Epithelial cell of prostate (primary cell): ENCODE data around the gene PDIA3.
"Not testable (repeated sequence)": the region's sequence is repeated elsewhere in the genome, so short reads cannot be mapped to it uniquely, and the experiment has no call there.

Source experiments
- DNase-seq: peaks from one replicate; pipeline ENCODE4 v3.0.0-alpha.2; 2011; ENCODE audit warnings: low read depth, low spot score
- H3K27ac ChIP-seq: fragments of 450-650 bp; 2 replicates; pipeline ENCODE4 v1.5.1; 2017; ENCODE audit warnings: mild to moderate bottlenecking

The PDIA3 gene

DNA sequence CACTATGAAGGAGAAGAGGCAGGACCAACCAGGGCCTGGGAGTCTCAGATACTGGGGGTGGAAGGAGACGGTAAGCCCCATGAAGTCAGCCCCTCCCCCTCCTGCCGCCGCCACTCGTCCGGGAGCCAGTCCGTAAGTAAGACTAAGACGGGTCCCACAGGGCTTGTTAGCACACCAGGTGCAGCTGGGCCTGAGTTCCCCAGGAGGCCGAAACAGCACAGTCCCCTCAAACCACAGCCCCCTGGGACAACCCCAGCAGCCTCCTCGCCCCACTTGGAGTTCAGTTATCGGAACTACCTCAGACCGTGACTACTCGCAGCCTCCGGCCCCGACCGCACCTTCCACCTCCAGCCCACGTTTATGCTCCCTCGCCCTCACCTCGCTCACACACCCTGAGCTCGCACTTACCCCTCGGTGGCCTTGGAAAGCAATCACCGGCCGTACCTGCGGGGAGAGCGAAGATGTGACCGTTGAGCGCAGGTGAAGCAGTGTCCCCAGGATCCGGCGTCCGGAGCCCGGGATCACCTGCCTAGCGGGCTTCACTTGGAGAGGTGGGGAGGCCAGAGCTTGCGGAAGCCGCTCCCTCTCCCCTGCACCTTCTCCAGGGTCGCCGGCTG is 30.0 kb downstream of the PDIA3 start:
- DNase-seq: no peak
- peak overlapping the region; percentile 56 for H3K27ac ChIP-seq

DNA sequence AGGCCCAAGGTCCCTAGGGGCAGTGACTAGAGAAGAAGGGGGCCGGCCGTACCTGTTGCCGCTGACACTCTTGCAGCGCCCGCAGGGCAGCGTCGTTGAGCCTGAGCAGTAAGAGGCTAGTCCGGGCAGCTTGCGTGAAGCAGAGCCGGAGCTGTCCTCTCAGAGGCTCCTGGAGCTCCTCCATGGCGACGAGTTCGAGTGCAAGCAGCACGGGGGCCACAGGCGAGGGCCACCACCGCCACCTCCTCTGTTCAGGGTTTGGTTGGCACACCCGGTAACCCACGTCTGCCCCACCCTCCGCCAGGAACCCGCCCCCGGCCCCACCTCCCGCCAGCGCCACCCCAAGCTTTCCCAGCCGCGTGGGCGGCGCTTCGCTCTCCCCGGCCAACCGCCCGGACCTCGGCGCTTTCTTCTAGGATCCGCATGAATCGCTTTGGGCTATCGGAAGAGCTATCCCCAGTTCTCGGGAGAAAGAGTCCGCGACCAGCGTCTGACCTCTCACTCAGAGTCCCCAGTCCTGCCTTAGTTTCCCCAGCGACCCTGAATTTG is 30.6 kb downstream of the PDIA3 start, which contains the start of gene ELL3:
Gene ELL3, minus strand, starts transcription at position 249 of the 549 bp plus-strand sequence. Its CDS starts 65 bp downstream, at position 184.
- no peak for DNase-seq
- peak within 1 kb of the TSS; percentile 56 for H3K27ac ChIP-seq

DNA sequence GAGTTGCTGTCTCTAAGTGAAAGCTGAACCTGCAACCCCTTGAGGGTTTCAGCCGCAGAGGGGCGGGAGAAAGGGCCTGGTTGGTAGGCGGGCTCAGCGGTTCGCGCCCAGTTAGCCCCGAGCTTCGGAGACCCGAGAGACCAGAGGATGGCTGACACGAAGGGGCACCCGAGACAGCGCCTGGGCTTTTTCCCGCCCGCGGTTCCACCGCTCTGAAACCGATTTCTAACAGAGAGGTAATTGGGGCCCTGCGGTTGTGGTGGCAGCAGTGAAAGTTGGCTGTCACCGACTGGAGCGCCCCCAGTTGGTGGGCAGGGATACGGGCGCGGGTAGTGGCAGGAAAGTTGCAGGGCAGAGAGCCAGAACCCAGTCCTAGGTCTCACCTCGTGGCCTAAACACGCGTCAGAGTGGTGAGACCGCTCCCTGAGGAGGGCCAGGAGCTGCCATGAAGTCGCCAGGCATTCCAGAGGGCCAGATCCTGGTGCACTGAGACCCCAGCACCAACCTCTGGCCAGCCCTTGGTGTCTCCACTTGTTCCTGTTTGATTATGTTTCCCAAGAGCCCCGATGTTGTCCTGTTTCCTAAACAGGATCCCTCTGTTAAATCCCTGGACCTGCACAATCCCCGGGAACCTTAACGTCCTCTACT is 31.2 kb downstream of the PDIA3 start:
- no peak for DNase-seq
- peak overlapping the region; percentile 56 for H3K27ac ChIP-seq

DNA sequence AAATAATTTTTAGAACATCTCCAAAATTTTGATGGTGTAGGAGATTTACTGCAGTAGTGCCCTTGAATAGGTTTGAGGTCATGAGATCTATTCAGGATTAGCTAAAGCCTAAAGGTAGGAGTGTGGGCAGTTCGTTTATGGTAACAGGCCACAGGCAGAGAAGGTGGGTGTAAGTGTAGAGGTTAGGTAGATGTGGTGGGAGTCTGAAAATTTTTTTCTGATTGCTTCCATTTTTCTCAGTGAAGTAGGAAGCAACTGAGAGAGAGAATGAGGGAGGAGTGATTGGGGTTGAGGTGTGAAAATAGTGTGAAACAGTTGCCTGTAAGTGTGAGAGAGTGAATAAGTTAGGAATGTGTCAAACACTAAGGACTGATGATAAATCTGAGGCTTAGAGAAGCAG is 32.8 kb downstream of the PDIA3 start:
- no peak for DNase-seq
- no peak overlapping the region for H3K27ac ChIP-seq

DNA sequence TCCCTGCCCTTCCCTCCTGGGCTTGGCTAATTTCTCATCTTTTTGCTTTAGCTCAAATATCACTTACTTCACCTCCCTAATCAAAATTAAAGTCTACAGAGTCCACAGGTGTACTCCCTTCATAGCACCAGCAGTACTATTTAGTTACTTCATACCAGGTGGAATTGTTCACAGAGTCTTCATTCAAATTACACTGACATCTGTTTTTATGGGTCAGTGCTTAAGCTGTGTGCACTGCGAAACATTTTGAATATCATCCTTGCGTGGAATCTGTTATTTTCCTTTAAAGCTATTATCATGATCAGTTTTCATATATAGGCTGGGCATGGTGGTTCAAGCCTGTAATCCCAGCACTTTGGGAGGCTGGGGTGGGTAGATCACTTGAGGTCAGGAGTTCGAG is 43.2 kb downstream of the PDIA3 start:
- H3K27ac ChIP-seq: no peak overlapping the region
- no peak for DNase-seq

DNA sequence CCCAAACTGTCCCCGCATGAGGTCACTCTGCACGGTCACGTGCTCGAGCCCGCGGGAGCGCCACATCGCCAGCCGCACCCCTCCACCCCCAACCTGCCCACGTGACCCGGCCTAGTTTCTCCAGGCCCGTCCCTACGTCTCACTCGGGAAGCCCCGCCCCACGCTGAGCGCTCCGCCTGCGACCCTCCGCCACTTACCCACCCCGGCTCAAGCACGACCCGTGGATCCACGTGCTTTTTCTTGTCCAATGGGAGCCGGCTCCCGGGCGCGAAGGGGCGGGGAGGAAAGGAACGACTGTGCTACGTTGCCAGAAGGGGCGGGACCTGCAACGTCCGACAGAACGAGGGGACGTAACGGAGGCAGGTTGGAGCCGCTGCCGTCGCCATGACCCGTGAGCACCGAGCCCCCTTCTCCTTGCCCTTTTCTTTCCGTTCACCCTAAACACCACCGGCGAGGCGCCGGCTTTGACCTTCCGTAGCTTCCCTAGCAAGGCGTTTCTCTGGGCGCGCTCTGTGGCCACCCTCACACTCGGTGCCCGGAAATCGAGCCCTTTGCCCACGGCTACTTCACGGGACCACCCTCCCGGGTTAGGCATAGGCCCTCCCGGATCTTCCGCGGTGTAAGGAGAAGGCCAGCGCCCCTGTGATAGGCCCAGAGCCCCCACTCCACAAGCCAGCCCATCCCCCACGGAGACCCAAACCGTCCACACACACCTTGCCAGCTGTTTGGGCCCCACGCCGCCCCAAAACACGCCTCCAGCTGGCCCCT is 45.9 kb downstream of the PDIA3 start, which contains the start of gene SERF2:
Gene SERF2, plus strand, starts transcription at position 328 of the 768 bp plus-strand sequence. Its CDS starts 57 bp downstream, at position 385.
- H3K27ac ChIP-seq: peak within 1 kb of the TSS; percentile 70
- peak; percentile 95 for DNase-seq

DNA sequence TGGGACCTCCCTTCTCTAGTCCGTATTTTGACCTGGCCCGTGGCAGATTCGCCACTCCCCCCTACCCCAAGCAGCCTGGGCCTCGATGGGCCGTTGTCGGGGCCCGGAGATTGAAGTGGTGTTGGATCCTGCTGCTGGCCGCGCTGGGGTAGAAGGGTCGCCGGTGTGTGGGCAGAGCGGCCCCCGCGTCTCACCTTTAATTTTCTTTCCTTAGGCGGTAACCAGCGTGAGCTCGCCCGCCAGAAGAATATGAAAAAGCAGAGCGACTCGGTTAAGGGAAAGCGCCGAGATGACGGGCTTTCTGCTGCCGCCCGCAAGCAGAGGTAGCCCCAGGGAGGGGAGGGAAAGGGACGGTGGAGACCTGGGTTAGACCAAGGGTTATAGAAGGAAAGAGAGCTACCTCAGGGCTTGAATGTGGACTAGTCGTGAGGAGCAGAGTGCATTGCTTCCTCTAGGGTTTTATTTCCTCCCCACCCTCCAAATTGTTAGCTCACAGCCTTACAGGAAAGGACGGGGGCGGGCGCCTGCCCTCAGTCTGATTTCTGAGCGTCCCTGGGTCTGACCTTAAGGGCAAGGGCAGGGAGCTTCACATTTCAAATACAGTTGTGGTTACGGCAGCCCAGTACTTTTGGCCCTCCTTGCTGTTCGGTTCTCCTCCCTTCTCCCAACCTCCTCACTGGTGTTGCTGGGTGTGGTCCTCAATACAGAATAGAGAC is 46.7 kb downstream of the PDIA3 start:
- H3K27ac ChIP-seq: peak overlapping the region; percentile 70
- DNase-seq: no peak

DNA sequence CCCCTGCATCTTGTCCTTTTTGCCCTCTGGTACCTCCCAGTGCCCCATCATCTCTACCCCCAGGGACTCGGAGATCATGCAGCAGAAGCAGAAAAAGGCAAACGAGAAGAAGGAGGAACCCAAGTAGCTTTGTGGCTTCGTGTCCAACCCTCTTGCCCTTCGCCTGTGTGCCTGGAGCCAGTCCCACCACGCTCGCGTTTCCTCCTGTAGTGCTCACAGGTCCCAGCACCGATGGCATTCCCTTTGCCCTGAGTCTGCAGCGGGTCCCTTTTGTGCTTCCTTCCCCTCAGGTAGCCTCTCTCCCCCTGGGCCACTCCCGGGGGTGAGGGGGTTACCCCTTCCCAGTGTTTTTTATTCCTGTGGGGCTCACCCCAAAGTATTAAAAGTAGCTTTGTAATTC is 47.4 kb downstream of the PDIA3 start:
- peak overlapping the region; percentile 70 for H3K27ac ChIP-seq
- no peak for DNase-seq

DNA sequence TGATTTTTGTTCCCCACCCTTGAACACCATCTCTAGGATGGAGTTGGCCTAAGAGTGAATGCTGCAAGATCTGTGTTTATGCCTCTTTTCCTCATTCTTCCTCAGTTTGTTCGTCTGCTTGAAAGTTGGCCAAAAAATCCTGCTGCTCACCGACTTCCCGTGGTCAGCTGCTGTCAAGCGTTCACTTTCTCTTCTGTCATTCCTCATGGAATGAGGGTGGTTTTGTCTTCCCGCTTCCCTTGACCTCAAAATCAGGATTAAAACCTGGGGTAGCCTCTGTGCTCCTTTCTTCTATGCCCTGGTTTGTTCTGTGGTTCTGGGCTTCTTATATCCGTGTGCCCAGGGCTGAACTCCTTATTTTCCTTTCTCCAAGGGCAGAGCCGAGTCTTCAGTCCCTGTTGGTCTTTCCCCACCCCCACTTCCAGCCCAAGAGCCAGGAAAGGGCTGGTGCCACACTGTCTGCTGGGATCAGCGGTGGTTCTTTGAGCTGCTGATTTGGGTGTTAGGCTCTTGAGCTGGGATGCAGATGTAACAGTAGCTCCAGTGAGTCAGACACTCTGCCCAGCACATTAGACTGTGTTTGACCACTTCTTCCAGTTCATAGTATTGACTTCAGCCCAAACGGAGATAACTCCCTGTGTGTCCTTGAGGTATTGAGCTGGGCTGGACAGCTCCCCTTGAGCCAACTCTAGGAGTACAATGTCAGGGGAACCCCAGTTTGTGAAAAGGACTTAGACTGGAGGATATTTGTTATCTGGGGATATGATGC is 48.2 kb downstream of the PDIA3 start:
- no peak for DNase-seq
- no peak overlapping the region for H3K27ac ChIP-seq

DNA sequence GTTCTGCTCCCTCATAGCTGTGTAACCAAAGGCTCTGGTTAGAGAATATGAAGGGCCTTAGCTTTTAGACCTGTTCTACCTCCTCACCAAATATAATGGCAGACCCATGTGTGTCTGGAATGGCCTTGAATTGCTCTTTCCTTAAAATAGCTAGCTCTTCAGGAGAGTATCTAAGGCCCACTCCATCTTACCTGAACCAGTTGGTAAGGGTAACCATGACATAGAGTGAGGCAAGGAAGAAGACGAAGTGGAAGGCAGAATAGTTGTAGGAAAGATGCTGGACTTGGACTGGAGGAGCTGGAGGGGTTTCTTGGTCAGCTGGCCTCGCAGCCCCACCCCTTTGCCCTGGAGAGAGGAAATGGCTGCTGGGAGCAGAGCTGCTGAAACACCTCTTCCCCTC is 49.0 kb downstream of the PDIA3 start:
- H3K27ac ChIP-seq: no peak overlapping the region
- DNase-seq: no peak

DNA sequence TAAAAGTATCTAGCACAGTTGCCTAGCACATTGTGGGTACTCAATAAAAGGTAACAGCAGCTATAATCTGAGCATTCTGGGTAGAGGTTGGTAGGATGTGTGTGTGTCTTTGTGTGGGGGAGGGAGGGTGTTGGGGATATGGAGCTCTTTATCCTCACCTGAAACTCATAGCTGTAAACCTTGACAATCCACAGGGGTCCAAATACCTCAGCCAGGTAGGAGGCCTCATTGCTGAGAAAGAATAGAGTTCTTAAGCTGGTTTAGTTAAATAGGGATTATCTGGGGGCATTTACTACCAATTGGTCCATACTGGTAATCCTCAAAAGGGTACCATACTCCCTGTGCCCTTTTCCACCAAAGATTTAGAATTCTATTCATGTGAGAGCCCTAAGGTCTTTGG is 49.8 kb downstream of the PDIA3 start:
- no peak for DNase-seq
- H3K27ac ChIP-seq: no peak overlapping the region

DNA sequence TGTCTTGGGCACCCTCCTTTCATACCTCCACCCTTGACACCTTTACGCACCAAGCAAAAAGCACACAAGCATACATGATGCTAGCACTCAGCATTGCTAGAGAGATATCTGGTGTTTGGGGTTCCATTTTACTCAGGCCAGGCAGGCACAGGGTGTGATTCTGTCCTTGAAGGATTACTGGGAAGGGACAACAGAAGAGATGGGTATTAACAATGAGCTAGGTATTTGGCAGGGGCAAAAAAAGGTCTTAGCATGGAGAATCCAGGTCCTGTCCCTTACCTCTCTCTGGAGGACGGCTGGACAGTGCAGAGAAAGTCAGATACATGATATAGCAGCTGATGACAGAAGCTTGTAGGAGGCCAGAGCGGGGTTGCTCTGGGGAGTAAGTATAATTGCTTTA is 50.3 kb downstream of the PDIA3 start:
- no peak for DNase-seq
- H3K27ac ChIP-seq: no peak overlapping the region

DNA sequence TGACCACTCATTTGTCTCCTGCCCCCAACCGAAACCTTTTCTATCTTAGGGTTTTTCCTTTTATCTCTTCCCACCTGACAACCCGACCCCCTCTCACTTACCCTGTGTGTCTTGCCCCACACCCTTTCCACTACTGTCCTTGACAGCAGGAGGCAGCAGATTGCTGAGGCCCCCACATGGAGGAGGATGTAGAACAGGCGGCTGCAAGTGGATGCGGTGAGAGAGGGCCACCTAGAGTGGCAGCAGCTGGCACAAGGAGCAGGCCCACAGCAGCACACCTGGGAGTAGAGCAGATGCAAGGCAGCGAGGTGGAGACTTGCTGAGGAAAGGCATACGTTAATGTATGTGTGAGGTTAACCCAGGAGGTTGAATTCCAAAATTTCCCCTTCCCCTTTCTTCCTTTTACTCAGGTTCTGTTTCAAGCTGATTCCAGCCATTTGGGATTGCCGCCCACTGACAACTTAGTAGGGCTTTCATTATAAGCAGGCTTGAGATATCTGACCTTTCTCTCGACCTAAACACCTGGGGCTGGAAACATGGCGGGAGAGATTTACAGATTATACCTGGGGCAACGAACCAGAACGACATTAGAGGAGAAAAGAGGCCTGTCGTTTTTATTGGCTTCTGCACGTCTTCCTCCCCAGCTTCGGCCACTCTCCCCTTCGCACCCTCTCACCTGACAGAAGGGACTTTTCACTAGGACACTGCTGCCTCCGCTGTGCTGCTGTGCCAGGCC is 53.1 kb downstream of the PDIA3 start:
- DNase-seq: no peak
- H3K27ac ChIP-seq: peak overlapping the region; percentile 89

DNA sequence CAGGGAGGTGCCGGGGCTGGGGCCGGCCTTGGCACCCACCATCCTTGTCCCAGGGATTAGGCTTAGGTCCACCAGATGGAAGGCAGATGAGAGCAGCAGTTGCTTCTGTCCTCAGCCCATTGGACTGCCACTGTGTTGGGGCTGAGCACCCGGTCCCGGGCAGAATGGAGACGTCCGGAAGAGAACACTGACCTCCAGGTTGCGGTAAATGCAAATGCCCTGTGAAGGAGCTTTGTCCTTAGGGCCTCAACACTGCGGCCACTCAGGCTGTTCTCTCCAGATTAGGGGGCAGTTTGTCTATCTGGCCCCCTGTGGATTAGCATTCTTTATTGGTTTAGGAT is 53.7 kb downstream of the PDIA3 start, which contains the start of gene SERINC4:
Gene SERINC4, minus strand, starts transcription at position 276 of the 341 bp plus-strand sequence. Its CDS starts 234 bp downstream, at position 42.
- H3K27ac ChIP-seq: peak within 1 kb of the TSS; percentile 89
- DNase-seq: no peak

DNA sequence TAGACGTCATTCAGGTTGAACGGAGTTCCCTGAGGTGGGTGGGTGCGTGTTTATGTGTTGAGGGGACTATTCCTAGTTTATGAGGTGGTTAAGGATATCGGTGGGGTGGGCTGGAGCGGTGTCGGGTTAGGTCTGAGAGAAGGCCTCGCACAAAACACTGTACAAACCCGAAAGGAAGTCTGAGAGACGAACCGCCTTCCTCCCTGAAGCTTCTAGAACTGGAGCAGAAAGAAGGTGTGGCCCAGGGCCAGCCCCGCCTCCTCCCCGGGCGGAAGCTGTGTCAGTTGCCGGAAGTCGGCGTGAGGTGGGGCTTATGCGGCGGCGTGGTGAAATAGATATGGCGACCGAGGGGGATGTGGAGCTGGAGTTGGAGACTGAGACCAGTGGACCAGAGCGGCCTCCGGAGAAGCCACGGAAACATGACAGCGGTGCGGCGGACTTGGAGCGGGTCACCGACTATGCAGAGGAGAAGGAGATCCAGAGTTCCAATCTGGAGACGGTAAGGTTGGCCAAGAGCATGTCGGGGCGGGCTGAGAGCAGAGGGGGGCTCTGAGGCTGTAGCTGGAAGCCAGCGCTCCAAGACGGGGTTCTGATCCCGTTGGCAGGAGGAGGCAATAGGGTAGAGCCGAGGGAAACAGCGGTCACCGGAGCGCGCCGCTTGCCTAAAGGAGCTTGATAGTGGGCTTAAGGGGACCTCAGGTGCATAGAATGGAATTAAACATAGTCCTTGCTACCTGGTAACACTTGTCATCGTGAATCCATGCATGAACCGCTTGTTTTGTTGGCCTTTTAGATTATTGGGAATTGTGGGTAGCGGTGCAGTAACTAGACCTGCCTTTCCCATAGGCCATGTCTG is 54.3 kb downstream of the PDIA3 start, which contains the start of gene HYPK:
Gene HYPK, plus strand, starts transcription at position 314 of the 856 bp plus-strand sequence. Its CDS starts 24 bp downstream, at position 338.
- H3K27ac ChIP-seq: peak within 1 kb of the TSS; percentile 89

DNA sequence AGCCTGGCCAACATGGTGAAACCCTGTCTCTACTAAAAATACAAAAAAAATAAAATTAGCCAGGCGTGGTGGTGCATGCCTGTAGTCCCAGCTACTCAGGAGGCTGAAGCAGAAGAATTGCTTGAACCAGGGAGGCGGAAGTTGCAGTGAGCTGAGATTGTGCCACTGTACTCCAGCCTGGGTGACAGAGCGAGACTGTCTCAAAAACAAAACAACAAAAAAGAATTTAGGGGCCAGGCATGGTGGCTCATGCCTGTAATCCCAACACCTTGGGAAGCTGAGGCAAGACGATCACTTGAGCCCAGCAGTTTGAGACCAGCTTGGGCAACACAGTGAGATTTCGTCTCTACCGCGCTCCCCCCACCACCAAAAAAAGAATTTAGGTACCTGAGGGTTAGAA is 56.4 kb downstream of the PDIA3 start:
- H3K27ac ChIP-seq, DNase-seq: not testable (repeated sequence)

More for the DNA sequence above, 54.3 kb downstream of the PDIA3 start, which contains the start of gene HYPK:
- no peak for DNase-seq

DNA sequence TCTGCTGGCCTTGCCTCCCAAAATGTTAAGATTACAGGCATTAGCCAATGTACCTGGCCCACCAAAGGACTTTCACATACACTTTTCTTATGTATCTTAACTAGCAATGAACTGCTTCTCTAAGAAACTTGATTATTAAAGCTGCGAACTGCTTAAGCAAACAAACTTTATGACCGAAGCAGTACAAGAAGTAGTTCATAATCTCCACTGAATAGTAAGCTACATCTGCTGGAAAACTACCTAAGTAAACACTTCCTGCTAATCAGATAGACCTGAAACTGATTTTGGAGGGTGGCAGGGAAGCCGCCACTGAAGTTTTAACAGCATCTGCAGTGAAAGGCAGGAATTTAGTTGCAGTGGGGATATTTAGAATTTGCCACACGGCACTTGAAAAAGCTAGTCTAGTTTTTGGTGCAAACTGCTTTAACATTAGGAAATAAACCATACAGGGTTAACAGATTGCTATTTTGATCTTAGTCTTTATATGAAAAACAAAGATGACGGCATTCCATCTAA is 62.3 kb downstream of the PDIA3 start:
- H3K27ac ChIP-seq: no peak overlapping the region
- no peak for DNase-seq
